ENCODE results near the gene MANSC1. TPM values are rescaled to one million over a fixed set of nuclear protein-coding genes. Genes with fewer than 3 reads are reported as not detected.

Gene MANSC1
- total RNA-seq, 1 donor from 2014 or later = 2.9 TPM

DNA sequence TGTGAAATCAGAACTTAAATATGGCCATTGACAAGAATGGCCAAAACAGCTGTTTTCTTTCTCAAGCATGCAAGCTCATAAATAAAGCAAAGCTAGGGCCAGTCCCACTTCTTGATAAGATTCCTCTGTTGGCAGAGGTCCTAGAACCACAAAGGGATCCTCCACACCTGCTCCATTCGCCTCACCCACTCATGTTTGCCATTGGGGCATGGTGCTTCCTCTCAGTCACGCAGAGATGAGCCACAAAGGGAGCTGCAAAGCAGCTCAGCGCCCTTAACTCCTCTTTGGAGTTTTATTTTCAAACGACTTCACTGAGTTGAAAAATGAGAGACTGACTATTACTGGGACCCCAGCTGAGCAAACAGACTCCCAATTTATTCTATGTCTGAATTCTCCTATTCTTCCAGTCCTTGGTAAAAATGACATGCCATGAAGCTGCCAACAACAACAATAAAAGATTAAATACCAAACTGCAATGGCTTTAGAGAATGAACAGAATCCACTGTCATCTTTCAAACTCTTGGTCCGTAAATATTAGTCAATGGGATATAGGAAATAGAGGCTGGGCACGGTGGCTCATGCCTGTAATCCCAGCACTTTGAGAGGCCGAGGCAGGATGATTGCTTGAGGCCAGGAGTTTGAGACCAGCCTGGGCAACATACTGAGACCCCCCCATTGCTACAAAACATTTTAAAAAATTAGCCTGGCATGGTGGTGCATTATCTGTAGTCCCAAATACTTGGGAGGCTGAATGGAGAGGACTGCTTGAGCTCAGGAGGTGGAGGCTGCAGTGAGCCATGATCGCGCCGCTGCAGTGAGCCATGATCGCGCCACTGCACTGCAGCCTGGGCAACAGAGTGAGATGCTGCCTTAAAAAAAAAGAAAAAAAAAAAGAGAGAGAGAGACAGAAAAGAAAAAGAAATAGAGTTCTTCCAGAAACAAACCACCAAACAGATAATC is 16.4 kb downstream of the MANSC1 start:
- Histone ChIP-seq H3K4me2 (ENCODE audit: low read length) (peak overlapping the region; percentile 32), H3K4me1 (ENCODE audit: insufficient read depth, low read length) (peaks cover 16% of the 10 kb centered on the region), H3K27me3 (ENCODE audit: insufficient read depth, low read length) (no peaks in the 10 kb centered on the region), H3K9me3 (ENCODE audit: insufficient read depth, low read depth, low read length) (no peaks in the 10 kb centered on the region), H3K27ac (ENCODE audit: low read depth, low read length) (peak overlapping the region; percentile 19), H2AFZ (ENCODE audit: low read depth, low read length) (no peak overlapping the region), H3K79me2 (ENCODE audit: insufficient read depth, low read length) (no peaks in the 10 kb centered on the region), H3K36me3 (ENCODE audit: insufficient read depth, low read length) (no peaks in the 10 kb centered on the region), H3K4me3 (ENCODE audit: insufficient read depth, low read depth, low read length) (no peak overlapping the region), H3K9ac (ENCODE audit: low read length) (no peak overlapping the region), H4K20me1 (ENCODE audit: insufficient read depth, low read length) (no peaks in the 10 kb centered on the region)
- H3K4me1 Mint-ChIP-seq (ENCODE audit: low read depth, unreplicated experiment) = peaks cover 10% of the 10 kb centered on the region
- no peaks in the 10 kb centered on the region for H3K9me3 Mint-ChIP-seq (ENCODE audit: unreplicated experiment)
- FAIRE-seq (no peak), DNase-seq (ENCODE audit: low read depth) (peak; percentile 98)
- no peaks in the 10 kb centered on the region for H3K36me3 Mint-ChIP-seq (ENCODE audit: low read depth, unreplicated experiment)
- peak overlapping the region; percentile 14 for H3K27ac Mint-ChIP-seq (ENCODE audit: unreplicated experiment)
- TF ChIP-seq, protein P1, sequence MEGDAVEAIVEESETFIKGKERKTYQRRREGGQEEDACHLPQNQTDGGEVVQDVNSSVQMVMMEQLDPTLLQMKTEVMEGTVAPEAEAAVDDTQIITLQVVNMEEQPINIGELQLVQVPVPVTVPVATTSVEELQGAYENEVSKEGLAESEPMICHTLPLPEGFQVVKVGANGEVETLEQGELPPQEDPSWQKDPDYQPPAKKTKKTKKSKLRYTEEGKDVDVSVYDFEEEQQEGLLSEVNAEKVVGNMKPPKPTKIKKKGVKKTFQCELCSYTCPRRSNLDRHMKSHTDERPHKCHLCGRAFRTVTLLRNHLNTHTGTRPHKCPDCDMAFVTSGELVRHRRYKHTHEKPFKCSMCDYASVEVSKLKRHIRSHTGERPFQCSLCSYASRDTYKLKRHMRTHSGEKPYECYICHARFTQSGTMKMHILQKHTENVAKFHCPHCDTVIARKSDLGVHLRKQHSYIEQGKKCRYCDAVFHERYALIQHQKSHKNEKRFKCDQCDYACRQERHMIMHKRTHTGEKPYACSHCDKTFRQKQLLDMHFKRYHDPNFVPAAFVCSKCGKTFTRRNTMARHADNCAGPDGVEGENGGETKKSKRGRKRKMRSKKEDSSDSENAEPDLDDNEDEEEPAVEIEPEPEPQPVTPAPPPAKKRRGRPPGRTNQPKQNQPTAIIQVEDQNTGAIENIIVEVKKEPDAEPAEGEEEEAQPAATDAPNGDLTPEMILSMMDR (IDR thresholded peaks at IDR 0.05; ENCODE audit: insufficient read depth, low read depth, low read length) = no peak
- no peak for TF ChIP-seq EZH2 (IDR thresholded peaks at IDR 0.05; ENCODE audit: insufficient read depth, low read length)
- no peaks in the 10 kb centered on the region for H3K27me3 Mint-ChIP-seq (ENCODE audit: low read depth, unreplicated experiment)
- no peak overlapping the region for H3K4me3 Mint-ChIP-seq (ENCODE audit: unreplicated experiment)

DNA sequence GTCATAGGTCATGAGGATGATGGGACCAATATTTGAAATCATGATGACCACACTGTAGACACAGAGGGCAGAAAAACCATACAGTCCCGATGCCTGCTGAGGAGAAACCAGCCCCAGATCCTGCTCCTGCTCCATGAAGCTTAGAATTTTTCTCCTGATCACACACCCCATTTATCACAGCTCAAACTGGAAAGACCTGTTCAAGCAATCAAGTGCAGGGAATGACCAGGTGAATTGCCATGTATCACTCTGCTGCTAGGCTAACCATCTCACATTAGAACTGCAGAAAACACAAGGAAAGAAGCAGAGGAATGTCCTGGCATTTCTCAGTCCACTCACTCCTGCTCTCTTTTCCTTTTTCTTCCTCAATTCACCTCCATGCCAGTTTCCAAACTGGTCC is 18.1 kb downstream of the MANSC1 start:
- Histone ChIP-seq H3K36me3 (ENCODE audit: insufficient read depth, low read length) (no peaks in the 10 kb centered on the region), H3K9me3 (ENCODE audit: insufficient read depth, low read depth, low read length) (no peaks in the 10 kb centered on the region), H3K4me1 (ENCODE audit: insufficient read depth, low read length) (peaks cover 11% of the 10 kb centered on the region), H3K9ac (ENCODE audit: low read length) (no peak overlapping the region), H2AFZ (ENCODE audit: low read depth, low read length) (no peak overlapping the region), H3K79me2 (ENCODE audit: insufficient read depth, low read length) (no peaks in the 10 kb centered on the region), H3K27me3 (ENCODE audit: insufficient read depth, low read length) (no peaks in the 10 kb centered on the region), H4K20me1 (ENCODE audit: insufficient read depth, low read length) (no peaks in the 10 kb centered on the region), H3K4me2 (ENCODE audit: low read length) (no peak overlapping the region), H3K27ac (ENCODE audit: low read depth, low read length) (no peak overlapping the region), H3K4me3 (ENCODE audit: insufficient read depth, low read depth, low read length) (no peak overlapping the region)
- H3K4me1 Mint-ChIP-seq (ENCODE audit: low read depth, unreplicated experiment) = peaks cover 9% of the 10 kb centered on the region
- H3K27me3 Mint-ChIP-seq (ENCODE audit: low read depth, unreplicated experiment) = no peaks in the 10 kb centered on the region
- H3K36me3 Mint-ChIP-seq (ENCODE audit: low read depth, unreplicated experiment) = no peaks in the 10 kb centered on the region
- no peak for TF ChIP-seq EZH2 (IDR thresholded peaks at IDR 0.05; ENCODE audit: insufficient read depth, low read length)
- TF ChIP-seq, protein P1 (IDR thresholded peaks at IDR 0.05; ENCODE audit: insufficient read depth, low read depth, low read length) = no peak
- DNase-seq (ENCODE audit: low read depth) (no peak), FAIRE-seq (no peak)
- no peak overlapping the region for H3K27ac Mint-ChIP-seq (ENCODE audit: unreplicated experiment)
- no peak overlapping the region for H3K4me3 Mint-ChIP-seq (ENCODE audit: unreplicated experiment)
- H3K9me3 Mint-ChIP-seq (ENCODE audit: unreplicated experiment) = no peaks in the 10 kb centered on the region

All from astrocyte (in vitro differentiated cells and primary cell).